Measurements from ENCODE around the gene CYTH1.

DNA sequence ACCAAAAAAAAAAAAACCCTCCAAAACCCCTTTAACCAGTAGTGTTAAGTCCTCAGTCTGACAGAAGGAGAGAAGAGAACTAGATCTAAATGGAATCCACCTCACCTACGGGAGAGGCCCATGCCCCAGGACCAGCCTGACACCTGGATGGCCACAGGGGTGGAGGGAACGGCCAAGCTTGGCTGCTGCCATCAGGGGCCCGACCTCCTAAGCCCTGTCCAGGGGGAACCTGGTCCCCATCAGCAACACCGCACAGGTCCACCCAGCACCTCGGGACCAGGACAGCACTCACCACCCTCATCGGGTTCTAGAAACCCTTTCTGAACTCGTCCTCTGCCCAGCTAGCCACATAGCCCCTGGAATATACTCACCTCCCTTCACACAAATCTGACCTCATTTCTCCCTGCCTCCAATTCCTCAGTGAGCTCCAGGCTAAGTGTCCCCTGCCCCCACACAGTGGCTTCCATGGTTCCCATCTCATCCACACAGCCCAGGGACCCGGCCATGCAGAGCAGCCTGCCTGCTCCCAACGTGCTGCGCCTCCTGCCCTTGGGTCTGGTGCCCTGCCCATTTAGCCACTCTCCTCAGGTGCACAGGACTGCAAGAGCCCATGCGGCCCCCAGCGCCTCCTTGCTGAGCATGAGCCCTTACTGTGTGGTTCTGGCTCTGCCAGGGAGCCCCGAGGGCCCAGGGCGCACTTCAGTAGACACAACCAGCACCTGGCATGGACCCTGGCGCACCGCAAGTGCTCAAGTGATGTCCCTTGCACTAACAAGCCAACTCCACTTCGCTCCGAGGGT, 18.3 kb upstream of the CYTH1 start:
- TF ChIP-seq, protein P1, sequence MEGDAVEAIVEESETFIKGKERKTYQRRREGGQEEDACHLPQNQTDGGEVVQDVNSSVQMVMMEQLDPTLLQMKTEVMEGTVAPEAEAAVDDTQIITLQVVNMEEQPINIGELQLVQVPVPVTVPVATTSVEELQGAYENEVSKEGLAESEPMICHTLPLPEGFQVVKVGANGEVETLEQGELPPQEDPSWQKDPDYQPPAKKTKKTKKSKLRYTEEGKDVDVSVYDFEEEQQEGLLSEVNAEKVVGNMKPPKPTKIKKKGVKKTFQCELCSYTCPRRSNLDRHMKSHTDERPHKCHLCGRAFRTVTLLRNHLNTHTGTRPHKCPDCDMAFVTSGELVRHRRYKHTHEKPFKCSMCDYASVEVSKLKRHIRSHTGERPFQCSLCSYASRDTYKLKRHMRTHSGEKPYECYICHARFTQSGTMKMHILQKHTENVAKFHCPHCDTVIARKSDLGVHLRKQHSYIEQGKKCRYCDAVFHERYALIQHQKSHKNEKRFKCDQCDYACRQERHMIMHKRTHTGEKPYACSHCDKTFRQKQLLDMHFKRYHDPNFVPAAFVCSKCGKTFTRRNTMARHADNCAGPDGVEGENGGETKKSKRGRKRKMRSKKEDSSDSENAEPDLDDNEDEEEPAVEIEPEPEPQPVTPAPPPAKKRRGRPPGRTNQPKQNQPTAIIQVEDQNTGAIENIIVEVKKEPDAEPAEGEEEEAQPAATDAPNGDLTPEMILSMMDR (IDR thresholded peaks at IDR 0.05), result no peak
- TF ChIP-seq POLR2A (IDR thresholded peaks at IDR 0.05), result no peak
